ENCODE measurements around the gene TTLL1.

The TTLL1 gene

DNA sequence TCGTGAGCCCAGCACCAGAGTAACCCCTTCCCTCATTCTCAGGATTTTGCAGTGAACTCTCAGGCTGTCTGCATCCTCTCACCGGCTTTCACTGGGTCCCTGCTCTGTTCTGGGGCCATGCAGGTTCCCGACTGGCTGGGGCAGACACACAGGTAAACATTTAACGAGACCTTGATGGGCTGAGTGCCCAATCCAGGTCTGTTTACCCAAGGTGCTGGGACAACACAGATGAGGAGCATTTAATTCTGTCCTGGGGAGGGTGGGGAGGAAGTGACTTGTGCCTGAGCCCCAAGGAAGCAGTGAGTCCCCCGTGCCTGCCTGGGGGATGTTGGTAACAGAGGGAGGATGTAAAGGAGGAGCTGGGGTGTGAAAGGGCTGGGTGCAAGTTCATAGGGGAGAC, 25.8 kb upstream of the TTLL1 start:
- TF ChIP-seq EZH2 (IDR thresholded peaks at IDR 0.05; ENCODE audit: borderline replicate concordance, low read length) = no peak
- TF ChIP-seq, protein P1, sequence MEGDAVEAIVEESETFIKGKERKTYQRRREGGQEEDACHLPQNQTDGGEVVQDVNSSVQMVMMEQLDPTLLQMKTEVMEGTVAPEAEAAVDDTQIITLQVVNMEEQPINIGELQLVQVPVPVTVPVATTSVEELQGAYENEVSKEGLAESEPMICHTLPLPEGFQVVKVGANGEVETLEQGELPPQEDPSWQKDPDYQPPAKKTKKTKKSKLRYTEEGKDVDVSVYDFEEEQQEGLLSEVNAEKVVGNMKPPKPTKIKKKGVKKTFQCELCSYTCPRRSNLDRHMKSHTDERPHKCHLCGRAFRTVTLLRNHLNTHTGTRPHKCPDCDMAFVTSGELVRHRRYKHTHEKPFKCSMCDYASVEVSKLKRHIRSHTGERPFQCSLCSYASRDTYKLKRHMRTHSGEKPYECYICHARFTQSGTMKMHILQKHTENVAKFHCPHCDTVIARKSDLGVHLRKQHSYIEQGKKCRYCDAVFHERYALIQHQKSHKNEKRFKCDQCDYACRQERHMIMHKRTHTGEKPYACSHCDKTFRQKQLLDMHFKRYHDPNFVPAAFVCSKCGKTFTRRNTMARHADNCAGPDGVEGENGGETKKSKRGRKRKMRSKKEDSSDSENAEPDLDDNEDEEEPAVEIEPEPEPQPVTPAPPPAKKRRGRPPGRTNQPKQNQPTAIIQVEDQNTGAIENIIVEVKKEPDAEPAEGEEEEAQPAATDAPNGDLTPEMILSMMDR (IDR thresholded peaks at IDR 0.05; ENCODE audit: low read length) = no peak
- Histone ChIP-seq H3K79me2 (ENCODE audit: insufficient read depth, low read length) (peaks cover 35% of the 10 kb centered on the region), H4K20me1 (ENCODE audit: insufficient read depth, low read length) (no peaks in the 10 kb centered on the region), H3K4me1 (ENCODE audit: insufficient read depth, low read length, severe bottlenecking) (peaks cover 89% of the 10 kb centered on the region), H3K9me3 (ENCODE audit: low read length) (no peaks in the 10 kb centered on the region), H3K36me3 (ENCODE audit: insufficient read depth, low read length) (peaks cover 15% of the 10 kb centered on the region; the same call in 1 of the 2 replicates), H3K27ac (ENCODE audit: low read depth, low read length, poor library complexity, severe bottlenecking) (peak overlapping the region; percentile 96), H3F3A (ENCODE audit: insufficient read depth, low read length) (0 out of 2 replicates have a peak, but pooled peaks cover 3% of the 10 kb centered on the region), H3K9ac (ENCODE audit: low read length) (peak overlapping the region; percentile 7; the same call in 1 of the 2 replicates), H2AFZ (ENCODE audit: low read length) (no peak overlapping the region), H3K4me3 (ENCODE audit: low read depth, low read length, poor library complexity, severe bottlenecking) (no peak overlapping the region), H3K27me3 (ENCODE audit: insufficient read depth, low read length) (no peaks in the 10 kb centered on the region), H3K9me2 (ENCODE audit: low read depth, low read length) (no peaks in the 10 kb centered on the region), H3K4me2 (ENCODE audit: low read length) (peak overlapping the region; percentile 54; the same call in 1 of the 2 replicates)

DNA sequence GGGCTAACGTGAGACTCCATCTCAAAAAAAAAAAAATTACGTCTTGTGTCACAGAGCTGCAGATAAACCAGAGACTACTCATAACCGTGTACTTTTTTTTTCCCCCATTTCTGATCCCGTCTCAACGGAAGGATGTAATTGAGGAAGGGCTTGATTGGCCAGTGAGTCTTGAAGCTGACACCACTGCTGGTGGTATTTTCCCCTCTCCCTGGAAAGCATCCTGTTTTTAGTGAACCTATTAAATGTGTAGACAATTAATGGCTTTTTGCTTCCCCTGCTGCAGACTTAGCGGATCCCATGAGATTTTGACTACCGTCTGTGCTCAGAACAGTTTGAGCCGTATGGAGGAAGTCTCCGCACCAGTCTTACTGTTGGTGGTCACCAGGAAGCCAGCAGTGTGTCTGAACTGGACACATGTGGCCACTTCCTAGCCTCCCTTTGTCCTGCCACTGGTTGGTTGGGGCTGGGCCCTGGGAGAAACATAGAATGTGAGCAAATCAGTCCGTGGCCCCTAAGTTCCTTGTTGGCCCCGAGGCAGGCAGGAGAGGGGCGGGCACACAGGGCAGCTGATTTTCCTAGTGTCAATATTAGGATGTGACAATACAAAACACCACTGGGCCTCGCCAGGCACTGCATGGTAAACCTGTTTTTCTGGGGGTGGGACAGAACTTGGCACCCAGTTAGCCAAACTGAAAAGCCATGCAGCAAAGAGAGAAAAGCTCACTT, 24.5 kb upstream of the TTLL1 start:
- Histone ChIP-seq H3K4me2 (ENCODE audit: low read length) (peak overlapping the region; percentile 71), H3K79me2 (ENCODE audit: insufficient read depth, low read length) (peaks cover 27% of the 10 kb centered on the region), H3K36me3 (ENCODE audit: insufficient read depth, low read length) (peaks cover 15% of the 10 kb centered on the region; the same call in 1 of the 2 replicates), H3K9me3 (ENCODE audit: low read length) (no peaks in the 10 kb centered on the region), H2AFZ (ENCODE audit: low read length) (no peak overlapping the region), H3K9me2 (ENCODE audit: low read depth, low read length) (no peaks in the 10 kb centered on the region), H3K4me1 (ENCODE audit: insufficient read depth, low read length, severe bottlenecking) (peaks cover 78% of the 10 kb centered on the region), H3K27me3 (ENCODE audit: insufficient read depth, low read length) (no peaks in the 10 kb centered on the region), H4K20me1 (ENCODE audit: insufficient read depth, low read length) (no peaks in the 10 kb centered on the region), H3K4me3 (ENCODE audit: low read depth, low read length, poor library complexity, severe bottlenecking) (peak overlapping the region; percentile 86), H3K27ac (ENCODE audit: low read depth, low read length, poor library complexity, severe bottlenecking) (peak overlapping the region; percentile 96), H3F3A (ENCODE audit: insufficient read depth, low read length) (0 out of 2 replicates have a peak, but pooled peaks cover 3% of the 10 kb centered on the region), H3K9ac (ENCODE audit: low read length) (peak overlapping the region; percentile 94; the same call in 1 of the 2 replicates)
- TF ChIP-seq EZH2 (IDR thresholded peaks at IDR 0.05; ENCODE audit: borderline replicate concordance, low read length) = no peak
- TF ChIP-seq, protein P1 (IDR thresholded peaks at IDR 0.05; ENCODE audit: low read length) = no peak

DNA sequence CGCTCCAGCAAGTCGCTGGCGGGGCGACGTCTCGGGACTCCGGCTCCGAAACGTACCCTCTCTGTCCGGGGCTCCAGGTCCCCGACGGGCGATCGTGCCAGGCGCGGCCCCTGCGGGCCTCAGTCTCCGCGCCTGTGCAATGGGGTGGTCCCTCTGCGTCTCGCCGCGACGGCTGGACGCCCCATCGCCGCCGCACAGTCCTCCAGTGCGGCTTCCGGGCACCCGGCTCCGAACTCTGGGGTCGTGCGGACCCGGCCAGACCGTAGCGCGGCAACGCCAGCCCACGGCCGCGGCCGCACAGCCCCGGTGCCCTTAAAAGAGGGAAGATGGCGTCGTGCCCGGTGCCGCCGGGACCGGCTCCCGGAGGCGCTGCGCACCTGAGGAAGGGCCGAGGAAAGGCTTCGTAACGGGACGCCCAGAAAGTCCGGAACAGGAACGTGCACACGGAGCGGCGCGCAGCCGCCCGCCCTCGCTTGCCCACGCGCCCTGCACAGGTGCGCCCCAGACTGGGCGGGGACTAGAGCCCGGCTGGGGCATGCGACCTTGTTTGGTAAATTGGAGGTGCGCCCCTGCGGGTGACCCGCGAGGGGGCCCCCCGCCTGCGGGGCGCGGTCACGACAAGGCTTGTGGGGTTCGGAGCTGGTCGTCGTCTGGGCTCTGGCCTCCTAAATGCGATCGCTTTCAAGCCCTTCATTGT, 21.9 kb upstream of the TTLL1 start:
- H3K79me2 ChIP-seq (ENCODE audit: insufficient read depth, low read length) = peaks cover 27% of the 10 kb centered on the region
- H2AFZ ChIP-seq (ENCODE audit: low read length) = no peak overlapping the region
- H4K20me1 ChIP-seq (ENCODE audit: insufficient read depth, low read length) = no peaks in the 10 kb centered on the region
- H3K27ac ChIP-seq (ENCODE audit: low read depth, low read length, poor library complexity, severe bottlenecking) = peak overlapping the region; percentile 96
- H3K9me2 ChIP-seq (ENCODE audit: low read depth, low read length) = no peaks in the 10 kb centered on the region
- peak overlapping the region; percentile 86 for H3K4me3 ChIP-seq (ENCODE audit: low read depth, low read length, poor library complexity, severe bottlenecking)
- H3K9ac ChIP-seq (ENCODE audit: low read length) = peak overlapping the region; percentile 94
- 0 out of 2 replicates have a peak, but pooled peaks cover 3% of the 10 kb centered on the region for H3F3A ChIP-seq (ENCODE audit: insufficient read depth, low read length)
- H3K9me3 ChIP-seq (ENCODE audit: low read length) = no peaks in the 10 kb centered on the region
- H3K36me3 ChIP-seq (ENCODE audit: insufficient read depth, low read length) = peaks cover 15% of the 10 kb centered on the region; the same call in 1 of the 2 replicates
- TF ChIP-seq, protein P1 (IDR thresholded peaks at IDR 0.05; ENCODE audit: low read length) = peak; percentile 35
- TF ChIP-seq EZH2 (IDR thresholded peaks at IDR 0.05; ENCODE audit: borderline replicate concordance, low read length) = no peak
- H3K4me1 ChIP-seq (ENCODE audit: insufficient read depth, low read length, severe bottlenecking) = peaks cover 52% of the 10 kb centered on the region
- no peaks in the 10 kb centered on the region for H3K27me3 ChIP-seq (ENCODE audit: insufficient read depth, low read length)
- peak overlapping the region; percentile 71 for H3K4me2 ChIP-seq (ENCODE audit: low read length)

Measured in OCI-LY1 (cell line).